ENCODE results near the gene SMAD2.

The SMAD2 gene

DNA sequence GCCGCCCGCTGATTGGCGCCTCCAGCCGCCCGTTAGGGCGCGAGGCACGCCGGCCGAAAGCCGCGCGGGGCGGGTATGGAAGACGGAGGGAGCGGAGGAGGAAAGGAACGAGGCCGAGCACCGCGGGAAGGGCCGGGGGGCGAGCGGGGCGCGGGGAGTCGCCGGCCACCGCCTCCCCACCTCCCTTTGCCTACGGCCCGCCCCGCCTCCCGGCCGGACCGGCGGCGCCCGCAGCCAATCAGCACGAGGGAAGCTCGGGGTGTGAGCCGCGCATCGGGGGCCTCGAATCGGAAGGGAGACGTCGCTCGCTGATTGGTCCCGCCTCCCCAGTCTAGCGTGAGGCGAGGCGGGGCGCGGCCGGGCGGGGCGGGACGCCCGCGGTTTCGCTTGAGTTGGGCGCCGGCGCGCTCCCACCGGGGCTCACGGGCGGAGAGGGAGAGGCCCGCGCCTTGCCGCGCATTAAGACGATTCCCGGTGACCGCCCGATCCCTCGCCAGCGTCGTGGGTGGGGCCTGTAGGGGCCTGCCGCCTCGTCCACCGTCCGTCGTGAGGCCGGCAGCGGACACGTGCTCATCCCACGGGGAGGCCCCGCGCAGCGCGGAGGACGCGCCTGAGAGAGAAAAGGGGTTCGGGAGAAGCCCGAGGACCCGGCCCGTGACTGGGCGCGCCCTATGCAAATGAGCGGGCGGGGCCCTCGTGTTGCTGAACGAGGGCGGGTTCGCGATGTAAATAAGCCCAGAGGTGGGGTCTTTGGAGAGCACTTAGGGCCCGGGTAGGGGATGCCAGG is 665 bp upstream of the SMAD2 start:
- peak; percentile 95 for DNase-seq

DNA sequence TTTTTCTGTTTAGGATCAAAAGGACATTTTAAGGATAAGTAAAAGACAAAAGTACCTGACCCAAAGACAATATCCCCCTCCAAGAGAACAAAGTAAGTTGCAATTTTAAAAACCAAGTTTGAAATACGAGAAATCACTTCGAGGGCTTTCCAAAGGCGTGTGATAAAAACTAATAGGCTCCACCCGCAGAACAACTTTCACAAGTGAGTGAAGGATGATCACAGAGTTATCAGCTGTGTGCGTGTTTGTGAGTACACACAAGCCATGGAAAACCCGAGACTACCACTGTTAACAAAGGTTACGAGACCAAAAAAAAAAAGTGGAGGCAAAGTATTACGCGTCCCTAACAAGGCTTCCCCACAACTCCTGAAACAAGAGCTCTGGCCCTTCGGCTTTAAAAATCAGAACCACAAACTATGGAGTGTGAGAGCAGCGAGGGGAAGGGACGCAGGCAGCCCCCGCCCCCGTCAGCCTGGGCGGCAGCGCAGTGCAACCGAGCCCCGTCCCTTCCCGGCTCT is 719 bp downstream of the SMAD2 start:
- DNase-seq, result no peak

DNA sequence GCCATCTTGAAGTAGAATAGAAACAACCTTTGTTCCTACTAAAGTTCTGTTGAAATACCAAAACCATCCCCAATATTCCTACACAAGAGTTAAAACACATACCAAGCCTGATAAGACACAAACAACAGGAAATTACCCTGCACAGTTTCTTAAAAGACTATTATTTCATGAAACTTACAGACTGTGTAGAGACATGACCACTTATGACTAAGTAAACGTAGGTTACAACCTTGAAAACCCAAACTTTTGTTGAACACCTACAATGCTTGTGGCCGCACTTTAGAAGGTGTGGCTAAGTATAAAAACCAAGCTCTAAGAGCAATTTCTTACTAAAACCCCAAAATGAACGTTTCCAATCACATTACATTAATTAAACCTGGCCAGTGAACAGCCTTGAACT is 2.0 kb downstream of the SMAD2 start:
- DNase-seq, result no peak

DNA sequence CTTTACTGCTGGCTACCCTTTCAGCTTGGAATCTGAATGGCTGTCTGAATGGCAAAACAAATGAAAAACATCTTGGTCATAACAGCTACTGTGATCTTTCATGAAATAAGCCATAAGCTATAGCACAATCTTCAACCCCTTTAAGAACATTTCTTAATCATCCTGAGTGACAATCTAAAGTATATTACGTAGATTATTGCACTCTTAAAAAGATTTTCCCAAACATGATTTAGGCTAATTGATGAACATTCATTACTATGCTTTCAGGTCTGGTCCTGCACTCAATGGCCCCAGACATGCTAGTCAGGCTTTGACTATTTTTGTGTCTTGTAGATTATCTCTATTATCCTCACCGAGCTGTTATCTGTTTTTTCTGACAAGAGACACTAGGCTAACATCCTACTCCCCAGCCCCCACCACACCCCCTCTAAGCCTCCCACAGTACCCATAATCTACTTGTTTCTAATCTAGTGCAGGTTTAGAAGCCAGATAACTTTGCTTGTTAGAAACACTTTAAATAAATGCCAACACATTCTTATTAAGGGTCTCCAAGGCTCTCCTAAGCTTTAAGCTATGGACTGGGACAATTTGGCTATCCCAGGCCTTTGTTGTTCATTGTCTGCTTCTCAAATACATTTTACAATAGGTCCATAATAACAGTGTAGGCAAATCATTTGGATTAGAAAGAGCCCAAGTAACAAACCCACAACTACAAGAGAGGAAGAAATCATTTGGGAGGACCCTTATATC is 4.2 kb downstream of the SMAD2 start:
- no peak for DNase-seq

DNA sequence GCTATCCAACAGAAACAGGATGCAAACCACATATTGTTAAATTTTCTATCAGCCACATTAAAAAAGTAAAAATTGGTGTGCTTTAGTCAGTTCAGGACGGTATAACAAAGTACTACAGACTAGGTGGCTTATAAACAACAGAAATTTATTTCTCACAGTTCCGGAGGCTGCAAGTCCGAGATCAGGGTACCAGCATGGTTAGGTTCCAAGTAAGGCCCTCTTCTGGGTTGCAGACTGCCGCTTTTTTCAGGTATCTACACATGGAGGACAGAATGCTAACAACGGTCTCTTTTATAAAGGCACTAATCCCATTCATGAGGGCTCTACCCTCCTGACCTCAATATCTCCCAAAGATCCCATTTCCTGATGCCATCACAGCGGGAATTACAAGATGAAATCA is 10.5 kb downstream of the SMAD2 start:
- no peak for DNase-seq

DNA sequence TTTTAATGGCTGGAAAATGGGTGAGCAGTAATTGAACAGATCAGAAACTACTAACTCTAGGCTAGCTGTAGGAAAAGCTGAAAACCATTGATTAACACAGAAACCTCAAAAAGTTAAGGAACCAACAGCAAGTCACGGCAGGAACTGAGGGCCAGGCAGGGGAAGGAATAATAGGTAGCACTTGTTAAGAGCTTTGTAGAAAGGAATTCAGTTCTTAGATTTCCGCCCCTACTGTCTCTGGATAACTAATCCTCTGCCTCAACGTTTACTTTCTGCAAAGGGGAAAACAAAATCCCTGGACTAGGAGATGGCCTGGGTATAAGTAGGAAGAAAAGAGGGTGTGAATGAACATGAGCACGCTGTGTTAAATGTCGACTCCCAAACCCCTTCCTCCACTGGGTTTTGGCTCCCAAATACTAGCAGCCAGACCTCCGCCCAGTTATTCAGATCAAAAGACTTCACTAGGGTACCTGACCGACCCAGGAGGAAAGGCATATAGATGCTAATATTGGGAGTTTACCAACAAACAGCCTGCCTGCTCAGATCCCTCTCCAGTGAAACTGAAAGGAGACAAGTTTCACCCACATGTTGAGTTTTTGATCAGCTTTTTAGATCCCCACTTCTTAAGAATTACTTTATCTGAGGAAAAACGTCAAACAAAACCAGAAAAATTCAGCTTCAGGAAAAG is 12.4 kb downstream of the SMAD2 start:
- DNase-seq, result no peak

- no peak for DNase-seq
Observed at GRCh38 chr18:47915930-47916329, 14.5 kb downstream of the SMAD2 start.

DNA sequence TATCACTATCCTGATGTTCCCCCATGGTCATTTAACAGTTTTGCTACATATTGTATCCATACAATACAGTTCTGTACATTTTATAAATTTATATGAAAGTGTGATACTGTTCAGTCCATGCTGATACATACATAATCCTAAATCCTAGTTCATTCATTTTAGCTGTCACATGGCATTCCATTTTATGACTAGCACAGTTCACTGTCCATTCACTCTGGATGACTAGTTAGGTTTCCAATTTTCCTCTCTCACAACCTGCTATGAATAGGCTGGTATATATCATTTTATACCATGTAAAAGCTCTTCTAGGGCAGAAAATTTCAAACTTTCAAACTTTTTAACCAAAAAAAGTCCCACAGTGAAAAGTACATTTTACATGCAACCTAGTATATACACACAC is 15.2 kb downstream of the SMAD2 start:
- DNase-seq, result no peak

DNA sequence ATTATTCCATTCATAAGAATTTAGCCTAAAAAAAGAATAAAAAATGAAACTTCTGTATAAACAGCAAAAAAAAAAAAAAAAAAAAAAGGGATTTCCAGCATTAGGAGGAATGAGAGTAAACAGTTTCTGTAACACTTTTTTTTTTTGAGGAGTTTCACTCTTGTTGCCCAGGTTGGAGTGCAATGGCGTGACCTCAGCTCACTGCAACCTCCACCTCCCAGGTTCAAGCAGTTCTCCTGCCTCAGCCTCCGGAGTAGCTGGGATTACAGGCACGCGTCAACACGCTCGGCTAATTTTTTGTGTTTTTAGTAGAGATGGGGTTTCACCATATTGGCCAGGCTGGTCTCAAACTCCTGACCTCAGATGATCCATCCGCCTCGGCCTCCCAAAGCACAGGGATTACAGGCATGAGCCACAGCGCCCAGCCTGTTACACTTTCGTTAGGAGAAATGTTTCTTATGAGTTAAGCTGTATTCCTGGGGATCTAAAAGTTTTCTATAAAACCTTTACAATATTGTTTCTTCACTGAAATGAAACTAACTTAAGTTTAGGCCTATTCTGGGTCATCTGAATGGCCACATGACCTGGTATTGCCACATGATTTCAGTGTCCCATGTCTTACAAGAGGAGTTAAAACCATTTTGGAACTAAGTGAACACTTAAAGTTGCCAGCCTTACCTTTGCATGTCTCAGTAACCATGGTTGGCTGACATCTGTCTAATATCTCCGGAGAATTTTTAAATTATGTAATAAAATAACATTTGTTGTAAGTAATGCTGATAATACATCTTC is 17.5 kb downstream of the SMAD2 start:
- DNase-seq, result no peak

- no peak for DNase-seq
Observed at GRCh38 chr18:47912343-47912742, 18.1 kb downstream of the SMAD2 start.

GRCh38 chr18:47911877-47912276 is 18.6 kb downstream of the SMAD2 start:
- no peak for DNase-seq

DNA sequence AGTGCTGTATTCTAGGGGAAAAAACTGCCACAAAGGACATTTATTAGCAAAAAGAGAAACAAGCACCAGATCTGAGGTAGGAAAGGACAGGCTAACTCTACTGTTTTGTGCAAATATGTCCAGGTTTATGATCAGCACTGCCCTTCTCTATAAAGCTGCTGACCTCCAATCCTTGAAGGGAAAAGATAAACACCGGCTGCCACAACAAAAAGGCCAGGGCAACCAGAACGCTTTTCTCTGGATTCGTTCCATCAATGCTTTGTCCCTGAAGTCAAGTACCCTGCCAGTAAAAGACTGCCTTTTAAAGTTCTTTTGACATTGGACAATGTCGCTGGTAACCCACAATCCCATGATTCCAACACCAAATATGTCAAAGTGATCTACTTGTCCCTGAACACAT is 21.0 kb downstream of the SMAD2 start:
- no peak for DNase-seq

GRCh38 chr18:47908592-47908991 is 21.9 kb downstream of the SMAD2 start:
- DNase-seq, result no peak

DNA sequence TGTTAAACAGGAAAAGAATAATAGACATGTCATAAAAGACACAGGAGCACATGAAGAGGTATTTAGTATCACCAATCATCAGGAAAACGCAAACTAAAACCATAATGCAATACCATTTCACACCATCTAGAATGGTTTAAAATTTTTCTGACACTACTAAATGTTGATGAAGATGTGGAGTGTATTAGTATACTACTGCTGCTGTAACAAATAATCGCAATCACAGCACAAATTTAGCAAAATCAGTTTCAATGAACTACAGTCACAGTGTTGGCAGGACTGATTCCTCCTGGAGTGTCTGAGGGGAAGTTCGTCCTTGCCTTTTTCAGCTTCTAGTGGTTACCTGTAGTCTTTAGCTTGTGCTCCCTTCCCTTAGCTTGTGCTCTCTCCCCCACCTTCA is 24.1 kb downstream of the SMAD2 start:
- DNase-seq, result no peak

DNA sequence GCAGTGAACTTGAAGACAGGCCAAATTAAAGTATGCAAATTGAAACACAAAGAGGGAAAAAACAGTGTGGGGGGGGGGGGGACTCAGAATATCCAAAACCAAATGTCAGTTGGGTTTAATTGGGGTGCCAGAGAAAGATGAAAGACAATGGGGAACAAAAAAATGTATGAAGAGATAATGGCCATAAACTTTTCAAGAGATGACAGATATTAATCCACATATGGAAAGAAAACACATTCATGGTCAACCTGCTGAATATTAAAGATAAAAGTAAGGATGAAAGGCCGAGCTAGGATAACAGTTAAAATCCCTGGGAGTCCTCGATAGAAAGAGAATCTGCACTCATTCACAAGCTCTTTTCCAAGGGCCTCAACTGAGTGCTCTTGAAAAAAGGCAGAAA is 26.6 kb downstream of the SMAD2 start:
- DNase-seq, result no peak

DNA sequence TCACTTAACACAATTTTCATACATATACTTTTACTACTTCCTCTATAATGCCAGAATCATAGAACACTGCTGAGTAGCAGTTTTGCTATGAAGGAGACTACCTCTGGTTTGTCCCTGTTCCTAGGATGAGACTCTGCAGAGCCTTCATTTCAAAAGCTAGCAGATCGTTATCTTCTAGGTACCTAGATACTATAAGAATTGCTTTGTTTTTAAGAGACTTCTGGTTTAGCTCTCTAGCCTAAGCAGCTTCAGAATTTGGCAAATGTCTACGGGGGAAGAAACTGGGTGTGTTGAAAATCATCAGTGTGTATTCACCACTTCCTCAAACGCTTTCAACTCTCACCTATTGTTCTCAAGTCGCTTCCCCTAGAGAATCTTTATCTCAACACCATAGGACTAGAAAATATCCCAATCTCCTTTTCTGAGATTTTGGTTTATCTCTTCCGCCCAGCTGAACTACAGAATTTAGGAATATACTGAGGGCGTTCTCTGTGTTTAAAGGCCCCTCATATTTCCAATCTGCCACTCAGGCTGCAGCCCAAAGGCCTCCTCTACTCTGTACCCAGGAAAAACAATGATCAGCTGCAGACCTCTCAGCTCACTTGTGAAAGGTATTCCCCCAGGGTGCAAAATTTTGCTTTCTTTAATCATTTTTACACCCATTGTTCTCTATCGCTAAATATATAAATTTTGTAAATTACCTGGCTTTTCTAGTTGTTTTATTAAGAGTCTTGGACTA is 28.7 kb downstream of the SMAD2 start:
- DNase-seq, result no peak

- DNase-seq, result no peak
Observed at GRCh38 chr18:47899107-47899840, 31.2 kb downstream of the SMAD2 start.

GRCh38 chr18:47898696-47899095 is 31.8 kb downstream of the SMAD2 start:
- no peak for DNase-seq

GRCh38 chr18:47898055-47898454 is 32.4 kb downstream of the SMAD2 start:
- no peak for DNase-seq

DNA sequence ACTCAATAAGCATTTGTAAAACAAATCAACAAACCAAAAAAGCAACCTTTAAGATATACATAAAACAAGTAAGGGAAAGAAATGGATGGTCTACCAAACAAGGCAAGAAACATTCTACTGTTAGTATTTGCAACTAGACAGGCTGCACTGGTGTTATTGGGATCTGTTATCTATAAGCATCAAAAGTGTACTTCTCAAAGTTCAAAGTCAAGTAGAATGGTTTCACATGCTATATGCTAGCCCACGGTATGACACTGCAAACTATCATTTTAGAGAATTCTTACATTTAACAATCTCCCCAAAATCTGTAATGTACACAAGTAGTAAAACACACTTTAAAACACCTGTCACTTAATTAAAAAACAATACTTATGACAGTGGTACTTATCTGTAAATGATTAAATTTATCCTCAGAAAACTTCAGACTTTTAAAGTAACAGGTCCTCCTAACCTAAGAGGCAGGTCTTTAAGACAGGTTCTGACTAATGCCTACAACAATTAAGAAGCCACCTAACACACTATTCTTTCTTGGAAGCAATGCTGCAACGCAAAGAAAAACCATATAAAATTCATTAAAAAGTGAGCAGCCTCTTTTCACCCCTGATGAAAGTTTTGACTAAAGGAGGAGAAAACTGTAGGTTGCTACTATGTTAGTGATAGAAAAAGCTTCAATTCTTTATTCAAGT is 34.8 kb downstream of the SMAD2 start:
- DNase-seq, result no peak
